ENCODE measurements around the gene PLCXD1. TPM values are rescaled to one million over a fixed set of nuclear protein-coding genes. Genes with fewer than 3 reads are reported as not detected.

The PLCXD1 gene
- total RNA-seq, 2 donors from 2014 or later = 12.9 to 20.8 TPM

- Histone ChIP-seq H3K36me3 (no peaks in the 10 kb centered on the region), H3K4me1 (replicated peaks) (no peaks in the 10 kb centered on the region), H3K9me3 (no peaks in the 10 kb centered on the region), H3K27me3 (replicated peaks; ENCODE audit: insufficient read depth) (no peaks in the 10 kb centered on the region), H3K4me3 (no peak overlapping the region), H3K27ac (no peak overlapping the region)
- intact Hi-C loops (cut with DNase I) = no loop called here
- TF ChIP-seq POLR2A (IDR thresholded peaks at IDR 0.05) (no peak), CTCF (IDR thresholded peaks at IDR 0.05) (no peak), POLR2AphosphoS5 (IDR thresholded peaks at IDR 0.05) (no peak)
- no peak for DNase-seq (ENCODE audit: low spot score)
- WGBS = 93% methylated on average over 31 of the region's 33 CpGs
Observed at GRCh38 chrX:332916-333610, 51.9 kb downstream of the PLCXD1 start.

- WGBS = 93% methylated on average over 44 of the region's 51 CpGs
- intact Hi-C loops (cut with DNase I) = no loop called here
- Histone ChIP-seq H3K9me3 (no peaks in the 10 kb centered on the region), H3K4me3 (no peak overlapping the region), H3K27me3 (replicated peaks; ENCODE audit: insufficient read depth) (no peaks in the 10 kb centered on the region), H3K4me1 (replicated peaks) (no peaks in the 10 kb centered on the region), H3K36me3 (no peaks in the 10 kb centered on the region), H3K27ac (no peak overlapping the region)
- no peak for DNase-seq (ENCODE audit: low spot score)
- TF ChIP-seq POLR2A (IDR thresholded peaks at IDR 0.05) (no peak), POLR2AphosphoS5 (IDR thresholded peaks at IDR 0.05) (no peak), CTCF (IDR thresholded peaks at IDR 0.05) (no peak)
Observed at GRCh38 chrX:333611-334311, 52.6 kb downstream of the PLCXD1 start.

GRCh38 chrX:334331-334891, 53.2 kb downstream of the PLCXD1 start:
- Histone ChIP-seq H3K4me3 (no peak overlapping the region), H3K9me3 (no peaks in the 10 kb centered on the region), H3K27ac (no peak overlapping the region), H3K36me3 (no peaks in the 10 kb centered on the region), H3K4me1 (replicated peaks) (no peaks in the 10 kb centered on the region), H3K27me3 (replicated peaks; ENCODE audit: insufficient read depth) (no peaks in the 10 kb centered on the region)
- WGBS = 96% methylated on average over 51 of the region's 53 CpGs
- TF ChIP-seq CTCF (IDR thresholded peaks at IDR 0.05) (no peak), POLR2A (IDR thresholded peaks at IDR 0.05) (no peak), POLR2AphosphoS5 (IDR thresholded peaks at IDR 0.05) (no peak)
- no peak for DNase-seq (ENCODE audit: low spot score)
- intact Hi-C loops (cut with DNase I) = no loop called here

- H3K4me3 ChIP-seq = no peak overlapping the region
- WGBS = 96% methylated on average over 47 of the region's 47 CpGs
- no peak for DNase-seq (ENCODE audit: low spot score)
- intact Hi-C loops (cut with DNase I) = no loop called here
- no peak for TF ChIP-seq POLR2AphosphoS5 (IDR thresholded peaks at IDR 0.05)
- TF ChIP-seq CTCF (IDR thresholded peaks at IDR 0.05) = no peak
- no peak for TF ChIP-seq POLR2A (IDR thresholded peaks at IDR 0.05)
- H3K36me3 ChIP-seq = no peaks in the 10 kb centered on the region
- no peaks in the 10 kb centered on the region for H3K27me3 ChIP-seq (replicated peaks; ENCODE audit: insufficient read depth)
- H3K4me1 ChIP-seq (replicated peaks) = no peaks in the 10 kb centered on the region
- no peaks in the 10 kb centered on the region for H3K9me3 ChIP-seq
- H3K27ac ChIP-seq = no peak overlapping the region
Observed at GRCh38 chrX:334971-335757, 54.0 kb downstream of the PLCXD1 start.

All from prostate gland (tissue), 2 donors.